GM10266 (cell line): ENCODE measurements around the gene EEF2.
"Not testable (repeated sequence)": the region's sequence is repeated elsewhere in the genome, so short reads cannot be mapped to it uniquely, and the experiment has no call there.

Source experiments
- DNase-seq: peaks from one replicate; pipeline ENCODE4 v3.0.0; 2012; ENCODE audit errors: extremely low spot score
- TF ChIP-seq, protein P1 (sequence below): IDR thresholded peaks from 2 replicates; pipeline ENCODE4 v1.5.1; 2012; ENCODE audit warnings: mild to moderate bottlenecking, low read depth; ENCODE audit not compliant: control insufficient read depth, insufficient read depth; ENCODE audit errors: missing control alignments

EEF2 gene

DNA sequence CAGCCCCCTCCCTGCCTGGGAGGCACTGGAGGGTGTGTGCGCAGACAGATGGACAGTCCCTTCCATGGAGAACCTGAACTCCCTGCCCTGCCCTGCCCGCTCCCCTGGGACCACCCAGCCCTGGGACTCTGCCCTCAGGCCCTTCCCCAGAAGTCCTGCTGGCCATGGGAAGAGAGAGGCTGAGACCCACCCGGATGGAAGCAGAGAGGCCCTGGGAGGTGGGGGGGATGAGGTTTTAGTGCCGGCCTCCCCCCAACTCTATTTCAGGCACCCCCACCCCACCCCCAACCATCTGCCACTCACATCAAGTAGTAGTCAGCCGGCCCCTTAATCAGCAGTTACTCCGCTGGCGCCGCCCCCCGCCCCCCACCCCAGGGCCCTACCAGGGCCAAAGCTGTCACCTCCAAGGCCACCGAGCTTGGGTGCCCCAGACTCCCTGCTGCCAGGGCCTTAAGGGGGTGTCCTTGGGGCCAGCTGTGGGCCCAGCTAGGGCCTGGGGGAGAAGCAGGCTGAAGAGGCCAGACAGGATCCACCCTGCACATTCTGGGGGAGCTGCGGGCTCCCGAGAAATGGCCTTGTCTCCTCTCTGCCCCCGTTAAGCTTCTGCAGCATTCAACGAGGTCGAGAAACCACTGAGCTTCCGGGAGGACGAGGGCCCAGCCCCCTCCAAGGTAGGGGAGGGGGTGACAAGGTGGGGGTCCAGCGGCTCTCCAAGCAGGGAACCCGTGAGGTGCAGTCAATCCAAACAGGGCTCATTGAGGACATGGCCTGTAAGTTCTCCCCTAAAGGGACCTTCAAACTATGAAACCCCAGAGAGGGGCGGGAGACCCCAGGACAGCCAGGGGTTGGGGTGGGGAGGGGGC, 35.0 kb downstream of the EEF2 start:
- TF ChIP-seq, protein P1, sequence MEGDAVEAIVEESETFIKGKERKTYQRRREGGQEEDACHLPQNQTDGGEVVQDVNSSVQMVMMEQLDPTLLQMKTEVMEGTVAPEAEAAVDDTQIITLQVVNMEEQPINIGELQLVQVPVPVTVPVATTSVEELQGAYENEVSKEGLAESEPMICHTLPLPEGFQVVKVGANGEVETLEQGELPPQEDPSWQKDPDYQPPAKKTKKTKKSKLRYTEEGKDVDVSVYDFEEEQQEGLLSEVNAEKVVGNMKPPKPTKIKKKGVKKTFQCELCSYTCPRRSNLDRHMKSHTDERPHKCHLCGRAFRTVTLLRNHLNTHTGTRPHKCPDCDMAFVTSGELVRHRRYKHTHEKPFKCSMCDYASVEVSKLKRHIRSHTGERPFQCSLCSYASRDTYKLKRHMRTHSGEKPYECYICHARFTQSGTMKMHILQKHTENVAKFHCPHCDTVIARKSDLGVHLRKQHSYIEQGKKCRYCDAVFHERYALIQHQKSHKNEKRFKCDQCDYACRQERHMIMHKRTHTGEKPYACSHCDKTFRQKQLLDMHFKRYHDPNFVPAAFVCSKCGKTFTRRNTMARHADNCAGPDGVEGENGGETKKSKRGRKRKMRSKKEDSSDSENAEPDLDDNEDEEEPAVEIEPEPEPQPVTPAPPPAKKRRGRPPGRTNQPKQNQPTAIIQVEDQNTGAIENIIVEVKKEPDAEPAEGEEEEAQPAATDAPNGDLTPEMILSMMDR: no peak
- DNase-seq: no peak

DNA sequence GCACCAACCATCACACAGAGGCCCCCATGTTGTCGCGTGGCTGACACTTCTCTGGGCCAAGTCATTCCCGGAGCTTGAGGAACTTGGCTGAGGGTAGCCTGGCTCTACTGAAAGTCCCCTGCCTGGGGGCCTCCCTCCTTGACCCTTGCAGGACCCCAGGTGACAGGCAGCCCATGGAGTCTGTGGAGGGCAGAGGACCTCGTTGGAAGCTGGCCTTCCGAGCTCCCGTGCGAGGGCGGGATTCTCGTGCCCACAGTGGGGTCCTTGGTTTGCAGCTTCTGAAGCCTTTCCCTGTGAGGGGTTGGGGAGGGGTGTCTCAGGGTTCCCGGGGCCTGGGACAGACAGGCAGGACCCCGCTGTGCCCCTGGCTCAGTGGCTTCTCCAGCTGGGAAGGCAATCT, 36.0 kb downstream of the EEF2 start:
- no peak for DNase-seq
- TF ChIP-seq, protein P1: no peak

DNA sequence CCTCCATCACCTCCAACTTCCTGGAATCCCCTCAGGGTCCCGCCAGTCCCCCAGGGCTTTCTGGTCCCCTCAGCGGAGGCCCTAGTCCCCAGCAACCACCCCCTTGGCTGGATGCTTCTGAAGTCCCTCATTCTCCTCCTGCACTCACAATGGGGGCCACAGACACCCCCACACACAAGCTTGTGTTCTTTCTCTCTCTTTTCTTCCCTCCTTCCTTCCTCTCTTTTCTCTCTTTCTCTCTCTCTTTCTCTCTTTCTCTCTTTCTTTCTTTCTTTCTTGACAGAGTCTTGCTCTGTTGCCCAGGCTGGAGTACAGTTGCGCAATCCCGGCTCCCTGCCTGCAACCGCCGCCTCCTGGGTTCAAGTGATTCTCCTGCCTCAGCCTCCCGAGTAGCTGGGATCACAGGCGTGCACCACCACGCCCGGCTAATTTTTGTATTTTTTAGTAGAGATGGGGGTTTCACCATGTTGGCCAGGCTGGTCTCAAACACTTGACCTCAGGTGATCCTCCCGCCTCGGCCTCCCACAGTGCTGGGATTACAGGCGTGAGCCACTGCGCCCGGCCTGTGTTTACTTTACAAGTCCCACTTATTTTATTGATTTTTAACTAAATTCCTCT, 37.8 kb downstream of the EEF2 start:
- not testable (repeated sequence) for DNase-seq

DNA sequence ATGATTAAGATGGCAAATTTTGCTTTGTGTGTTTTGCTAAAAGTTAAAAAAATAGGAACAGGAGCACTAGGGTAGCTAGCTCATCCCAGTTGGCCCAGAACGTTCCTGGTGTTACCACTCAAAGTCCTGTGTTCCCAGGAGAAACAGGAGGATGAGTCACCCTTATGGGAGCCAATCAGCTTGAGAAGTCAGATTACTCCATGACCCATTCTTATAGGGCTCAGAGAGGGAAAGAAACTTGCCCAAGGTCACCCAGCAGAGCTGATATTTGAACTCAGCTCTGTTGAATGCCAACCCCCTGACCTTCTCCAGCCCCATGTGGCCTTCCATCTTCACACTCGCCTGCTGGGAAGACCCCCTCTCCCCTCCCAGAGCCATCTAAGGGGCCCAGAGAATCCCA, 39.4 kb downstream of the EEF2 start:
- no peak for DNase-seq
- TF ChIP-seq, protein P1: no peak

DNA sequence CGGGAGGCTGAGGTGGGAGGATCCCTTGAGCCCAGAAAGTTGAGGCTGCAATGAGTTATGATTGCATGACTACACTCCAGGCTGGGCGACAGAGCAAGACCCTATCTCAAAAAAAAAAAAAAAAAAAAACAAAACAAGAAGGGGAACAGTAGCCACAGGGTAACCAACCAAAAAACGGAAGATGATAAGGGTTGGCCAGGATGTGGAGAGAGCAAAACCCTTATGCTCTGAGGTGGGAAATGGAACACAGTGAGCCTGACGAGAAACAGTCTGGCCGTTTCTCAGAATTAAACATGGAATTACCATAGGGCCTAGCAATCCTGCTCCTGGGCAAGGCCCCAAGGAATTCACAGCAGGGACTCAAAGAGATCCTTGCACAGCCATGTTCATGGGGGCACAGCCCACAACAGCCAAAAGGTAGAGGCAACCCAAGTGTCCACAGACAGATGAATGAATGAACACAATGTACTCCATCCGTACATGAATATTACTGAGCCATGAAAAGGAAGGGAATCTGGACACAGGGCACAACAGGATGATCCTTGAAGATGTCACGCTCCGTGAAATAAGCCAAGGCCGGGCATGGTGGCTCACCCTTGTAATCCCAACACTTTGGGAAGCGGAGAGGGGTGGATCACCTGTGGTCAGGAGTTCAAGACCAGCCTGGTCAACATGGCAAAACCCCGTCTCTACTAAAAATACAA, 41.1 kb downstream of the EEF2 start:
- TF ChIP-seq, protein P1: no peak
- no peak for DNase-seq

DNA sequence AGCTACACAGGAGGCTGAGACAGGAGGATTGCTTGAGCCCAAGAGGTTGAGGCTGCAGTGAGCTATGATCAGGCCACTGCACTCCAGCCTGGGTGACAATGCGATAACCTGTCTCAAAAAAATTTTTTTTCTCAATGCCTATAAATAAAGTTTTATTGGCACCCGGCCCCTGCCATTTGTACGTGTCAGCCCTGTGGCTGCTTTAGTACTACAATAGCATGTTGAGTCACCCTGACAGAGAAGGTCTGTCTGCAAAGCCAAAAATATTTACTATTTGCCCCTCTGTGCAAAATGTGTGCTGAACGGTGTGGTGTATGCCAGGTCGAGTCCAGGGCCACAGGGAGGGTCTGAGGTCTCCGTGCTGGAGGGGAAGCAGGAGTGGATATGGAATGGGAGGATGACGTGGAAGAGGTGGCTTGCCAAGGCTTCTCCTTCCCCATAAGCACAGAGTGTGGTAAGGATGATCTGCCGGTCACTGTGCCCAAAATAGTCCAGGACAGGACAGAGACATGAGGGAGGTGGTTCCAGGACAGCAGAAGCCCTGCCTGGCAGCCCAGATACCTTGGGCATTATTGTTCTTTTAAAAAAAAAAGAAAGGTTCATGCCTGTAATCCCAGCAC, 42.4 kb downstream of the EEF2 start:
- TF ChIP-seq, protein P1: no peak
- DNase-seq: no peak

DNA sequence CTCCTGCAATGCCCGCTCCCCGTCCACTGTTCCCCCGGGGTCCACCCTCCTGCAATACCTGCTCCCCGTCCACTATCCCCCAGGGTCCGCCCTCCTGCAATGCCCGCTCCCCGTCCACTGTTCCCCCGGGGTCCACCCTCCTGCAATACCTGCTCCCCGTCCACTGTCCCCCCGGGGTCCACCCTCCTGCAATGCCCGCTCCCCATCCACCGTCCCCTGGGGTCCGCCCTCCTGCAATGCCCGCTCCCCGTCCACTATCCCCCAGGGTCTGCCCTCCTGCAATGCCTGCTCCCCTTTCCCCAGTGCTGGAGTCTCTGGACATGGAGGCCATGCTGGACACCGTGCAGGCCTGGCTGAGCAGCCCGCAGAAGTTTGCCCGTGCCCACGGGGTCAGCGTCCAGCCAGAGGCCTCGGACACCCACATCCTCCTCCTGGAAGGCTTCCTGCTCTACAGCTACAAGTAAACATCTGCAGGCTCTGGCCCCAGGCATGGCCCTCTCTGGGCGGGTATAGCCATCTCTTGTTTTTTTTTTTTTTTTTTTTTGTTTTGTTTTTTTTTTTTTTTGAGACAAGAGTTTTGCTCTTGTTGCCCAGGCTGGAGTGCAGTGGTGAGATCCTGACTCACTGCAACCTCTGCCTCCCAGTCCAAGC, 46.8 kb downstream of the EEF2 start:
- not testable (repeated sequence) for DNase-seq
